BLaER1 treated with 17β-estradiol and CSF1 and Interleukin-3, amounts not matched to agents 10 nM and 100 nM (cell line): ENCODE measurements around the gene DGKG.

ENCODE experiments used
- H3K27ac ChIP-seq, 11 experiments: shearing (Covaris generic); formaldehyde crosslinking; 2 replicates each; pipeline ENCODE4 v1.8.1; 2022
- H3K27me3 ChIP-seq, 11 experiments: shearing (Covaris generic); formaldehyde crosslinking; 2 replicates each; pipeline ENCODE4 v1.8.1; 2022
- H3K36me3 ChIP-seq, 11 experiments: shearing (Covaris generic); formaldehyde crosslinking; 2 replicates each; pipeline ENCODE4 v1.8.1; 2022
- H3K4me1 ChIP-seq, 10 experiments: shearing (Covaris generic); formaldehyde crosslinking; 2 replicates each; pipeline ENCODE4 v1.8.1; 2022
- H3K4me2 ChIP-seq, 11 experiments: shearing (Covaris generic); formaldehyde crosslinking; 2 replicates each; pipeline ENCODE4 v1.8.1; 2022
- H3K4me3 ChIP-seq, 10 experiments: shearing (Covaris generic); formaldehyde crosslinking; 2 replicates each; pipeline ENCODE4 v1.8.1; 2022
- H3K9ac ChIP-seq, 11 experiments: shearing (Covaris generic); formaldehyde crosslinking; 2 replicates each; pipeline ENCODE4 v1.8.1; 2022
- H3K9me3 ChIP-seq, 11 experiments: shearing (Covaris generic); formaldehyde crosslinking; replicated peaks in 1 of 11; 2 replicates each; pipeline ENCODE4 v1.8.1; 2022
- H4K20me1 ChIP-seq, 11 experiments: shearing (Covaris generic); formaldehyde crosslinking; 2 replicates each; pipeline ENCODE4 v1.8.1; 2022
- Cebpa-rat ChIP-seq, 11 experiments: shearing (Covaris generic); IDR thresholded peaks; 2 replicates each; pipeline ENCODE4 v1.8.1; 2022

Gene DGKG

GRCh38 chr3:186316666-186317260 is 45.3 kb downstream of the DGKG start:
- no peaks in the 10 kb centered on the region for H3K4me1 ChIP-seq
- TF ChIP-seq Cebpa-rat (IDR thresholded peaks at IDR 0.05) = no peak

GRCh38 chr3:186315581-186316354 is 46.3 kb downstream of the DGKG start:
- H3K9me3 ChIP-seq = no peaks in the 10 kb centered on the region
- no peaks in the 10 kb centered on the region for H3K36me3 ChIP-seq
- H3K27ac ChIP-seq = no peak overlapping the region
- no peaks in the 10 kb centered on the region; a peak in 1 of 22 replicates for H3K27me3 ChIP-seq
- no peak for TF ChIP-seq Cebpa-rat (IDR thresholded peaks at IDR 0.05)
- no peaks in the 10 kb centered on the region for H3K4me1 ChIP-seq
- H4K20me1 ChIP-seq = no peaks in the 10 kb centered on the region
- no peak overlapping the region for H3K9ac ChIP-seq
- H3K4me2 ChIP-seq = no peak overlapping the region
- no peak overlapping the region for H3K4me3 ChIP-seq

More at GRCh38 chr3:186316666-186317260, 45.3 kb downstream of the DGKG start:
- Histone ChIP-seq H3K36me3 (no peaks in the 10 kb centered on the region), H3K9ac (no peak overlapping the region), H4K20me1 (no peaks in the 10 kb centered on the region), H3K27me3 (no peaks in the 10 kb centered on the region; a peak in 1 of 22 replicates), H3K4me3 (no peak overlapping the region), H3K4me2 (no peak overlapping the region), H3K27ac (no peak overlapping the region), H3K9me3 (no peaks in the 10 kb centered on the region)

DNA sequence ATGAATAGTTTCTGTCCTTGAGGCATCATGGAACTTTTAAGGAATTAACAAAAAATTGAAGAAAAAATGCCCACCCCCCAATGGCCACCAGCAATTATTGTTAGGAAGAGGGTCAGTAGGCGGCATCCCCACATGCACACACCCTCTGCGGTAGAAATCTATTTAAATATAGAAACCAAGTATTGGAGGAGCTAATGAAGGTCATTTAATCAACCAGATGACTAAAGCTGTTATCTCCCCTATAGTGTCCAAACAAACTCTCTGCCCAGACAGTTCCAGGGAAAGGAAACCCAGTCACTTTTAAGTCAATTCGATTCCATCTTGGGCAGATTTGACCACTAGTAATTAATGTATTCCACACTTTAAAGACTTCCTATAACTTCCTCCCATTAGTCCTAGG is 47.1 kb downstream of the DGKG start:
- no peak overlapping the region for H3K9ac ChIP-seq
- H3K4me3 ChIP-seq = no peak overlapping the region
- H3K27me3 ChIP-seq = no peaks in the 10 kb centered on the region; a peak in 1 of 22 replicates
- no peaks in the 10 kb centered on the region for H3K9me3 ChIP-seq
- no peak for TF ChIP-seq Cebpa-rat (IDR thresholded peaks at IDR 0.05)
- no peaks in the 10 kb centered on the region for H3K36me3 ChIP-seq
- no peak overlapping the region for H3K4me2 ChIP-seq
- H4K20me1 ChIP-seq = no peaks in the 10 kb centered on the region
- no peak overlapping the region for H3K27ac ChIP-seq
- H3K4me1 ChIP-seq = no peaks in the 10 kb centered on the region

DNA sequence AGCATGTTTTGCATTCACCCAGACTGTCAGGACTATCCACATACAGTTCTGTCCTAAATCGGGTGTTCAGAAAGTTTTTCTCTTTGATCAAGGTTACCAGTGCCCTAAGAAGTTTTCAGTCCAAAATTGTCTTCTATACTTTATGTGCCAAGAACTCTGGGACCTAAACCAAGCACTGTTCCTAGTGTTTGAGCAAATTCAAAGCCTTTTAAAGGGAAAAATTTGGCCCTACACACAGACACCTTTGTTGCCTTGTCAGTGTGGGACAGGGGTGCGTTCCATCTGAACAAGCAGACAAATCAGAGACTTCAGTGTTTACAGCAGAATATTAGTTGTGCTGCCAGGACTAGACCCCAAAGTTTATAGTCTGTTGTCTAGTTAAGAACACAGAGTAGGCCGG is 50.6 kb downstream of the DGKG start:
- Histone ChIP-seq H3K9ac (no peak overlapping the region), H3K4me3 (no peak overlapping the region), H3K27me3 (no peaks in the 10 kb centered on the region; a peak in 1 of 22 replicates), H3K9me3 (no peaks in the 10 kb centered on the region), H3K27ac (no peak overlapping the region), H3K36me3 (no peaks in the 10 kb centered on the region), H3K4me2 (no peak overlapping the region), H4K20me1 (no peaks in the 10 kb centered on the region), H3K4me1 (no peaks in the 10 kb centered on the region)
- no peak for TF ChIP-seq Cebpa-rat (IDR thresholded peaks at IDR 0.05)

DNA sequence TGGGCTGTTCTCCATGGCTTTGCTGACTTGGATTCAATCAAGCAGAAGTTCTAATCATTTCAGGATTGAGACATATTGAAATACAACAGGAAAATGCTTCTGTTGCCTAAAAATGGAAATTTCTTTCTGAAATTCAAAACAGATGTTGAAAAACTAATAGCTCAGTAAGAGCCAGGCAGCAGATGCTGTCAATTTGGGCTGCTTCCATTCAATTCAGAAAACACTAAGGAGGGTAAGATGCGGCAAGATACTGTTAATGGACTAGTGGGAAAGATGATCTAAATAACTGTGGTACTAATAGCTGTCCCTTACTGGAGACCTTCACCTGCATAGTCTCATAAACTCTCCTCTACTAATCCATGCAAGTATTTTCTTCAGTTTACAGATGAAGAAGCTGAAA is 53.5 kb downstream of the DGKG start:
- Histone ChIP-seq H3K9me3 (no peaks in the 10 kb centered on the region), H4K20me1 (no peaks in the 10 kb centered on the region), H3K27ac (no peak overlapping the region), H3K4me3 (no peak overlapping the region), H3K4me1 (peaks cover 0 to 2% (median 0%) of the 10 kb centered on the region in 10 experiments; a peak in 3 of 20 replicates), H3K4me2 (no peak overlapping the region), H3K36me3 (no peaks in the 10 kb centered on the region), H3K27me3 (no peaks in the 10 kb centered on the region), H3K9ac (no peak overlapping the region)
- TF ChIP-seq Cebpa-rat (IDR thresholded peaks at IDR 0.05) = no peak

DNA sequence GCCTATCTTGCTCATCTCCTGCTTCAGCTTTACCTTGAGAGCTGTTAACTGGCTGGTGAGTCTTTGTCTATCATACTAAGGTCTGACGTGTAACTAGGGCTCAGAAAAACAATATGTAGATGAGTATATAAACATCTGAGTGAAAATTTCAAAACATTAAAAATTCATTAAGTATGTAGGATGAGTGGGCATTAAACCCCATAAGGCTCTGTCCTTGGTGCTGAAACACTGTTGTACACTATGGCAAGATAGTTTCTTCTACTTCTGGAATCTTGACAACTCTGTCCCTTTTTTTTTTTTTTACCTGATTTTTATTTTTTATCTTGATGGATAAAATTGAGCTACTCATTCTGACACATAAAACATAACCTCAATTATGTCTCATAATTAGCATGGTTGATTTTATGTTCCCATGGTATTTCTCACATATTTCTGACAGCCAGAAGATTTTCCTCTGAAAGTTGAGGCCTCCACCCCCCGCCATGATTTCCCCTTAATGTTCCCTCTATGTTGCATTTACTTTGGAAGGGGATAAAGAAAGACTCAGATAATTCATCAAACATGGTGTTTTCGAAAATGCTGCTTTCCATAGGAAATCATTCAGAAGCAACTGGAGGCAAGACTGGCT is 54.3 kb downstream of the DGKG start:
- H3K27ac ChIP-seq = no peak overlapping the region

GRCh38 chr3:186305286-186305685 is 56.7 kb downstream of the DGKG start:
- TF ChIP-seq Cebpa-rat (IDR thresholded peaks at IDR 0.05) = no peak
- H3K9me3 ChIP-seq = no peaks in the 10 kb centered on the region
- H4K20me1 ChIP-seq = no peaks in the 10 kb centered on the region
- peaks cover 0 to 12% (median 5%) of the 10 kb centered on the region in 10 experiments; a peak in 11 of 20 replicates for H3K4me1 ChIP-seq
- H3K4me3 ChIP-seq = no peak overlapping the region
- no peak overlapping the region for H3K4me2 ChIP-seq
- no peak overlapping the region for H3K9ac ChIP-seq
- no peaks in the 10 kb centered on the region for H3K27me3 ChIP-seq
- H3K36me3 ChIP-seq = no peaks in the 10 kb centered on the region
- no peak overlapping the region for H3K27ac ChIP-seq

More for the DNA sequence above, 54.3 kb downstream of the DGKG start:
- Histone ChIP-seq H3K9ac (no peak overlapping the region), H3K4me1 (peaks cover 0 to 10% (median 4%) of the 10 kb centered on the region in 10 experiments; a peak in 11 of 20 replicates), H4K20me1 (no peaks in the 10 kb centered on the region), H3K9me3 (no peaks in the 10 kb centered on the region), H3K4me2 (no peak overlapping the region), H3K4me3 (no peak overlapping the region), H3K27me3 (no peaks in the 10 kb centered on the region), H3K36me3 (no peaks in the 10 kb centered on the region)
- no peak for TF ChIP-seq Cebpa-rat (IDR thresholded peaks at IDR 0.05)

GRCh38 chr3:186303965-186304364 is 58.1 kb downstream of the DGKG start:
- no peak overlapping the region for H3K27ac ChIP-seq
- no peak overlapping the region for H3K9ac ChIP-seq
- H3K27me3 ChIP-seq = no peaks in the 10 kb centered on the region

GRCh38 chr3:186299327-186299726 is 62.7 kb downstream of the DGKG start:
- H3K27me3 ChIP-seq = no peaks in the 10 kb centered on the region
- H3K27ac ChIP-seq = no peak overlapping the region
- H3K9me3 ChIP-seq = no peaks in the 10 kb centered on the region
- H3K9ac ChIP-seq = no peak overlapping the region
- H3K4me1 ChIP-seq = peaks cover 5 to 12% (median 8%) of the 10 kb centered on the region in 10 experiments; a peak in 15 of 20 replicates
- 0 out of 22 replicates have a peak overlapping the region, but pooled peaks of 2 of the 11 experiments have one; percentile 10 to 45 for H3K4me2 ChIP-seq
- no peak overlapping the region for H3K4me3 ChIP-seq
- H4K20me1 ChIP-seq = 0 out of 22 replicates have a peak, but pooled peaks cover 0 to 7% (median 0%) of the 10 kb centered on the region in 11 experiments
- TF ChIP-seq Cebpa-rat (IDR thresholded peaks at IDR 0.05) = no peak
- no peaks in the 10 kb centered on the region for H3K36me3 ChIP-seq

More at GRCh38 chr3:186303965-186304364, 58.1 kb downstream of the DGKG start:
- Histone ChIP-seq H3K4me2 (no peak overlapping the region), H3K9me3 (no peaks in the 10 kb centered on the region), H3K4me3 (no peak overlapping the region), H4K20me1 (no peaks in the 10 kb centered on the region), H3K36me3 (no peaks in the 10 kb centered on the region), H3K4me1 (peaks cover 4 to 12% (median 5%) of the 10 kb centered on the region in 10 experiments; a peak in 14 of 20 replicates)
- TF ChIP-seq Cebpa-rat (IDR thresholded peaks at IDR 0.05) = no peak
